ENCODE data around the gene RPL27A. TPM values are rescaled to one million over a fixed set of nuclear protein-coding genes. Genes with fewer than 3 reads are reported as not detected.
A peak's percentile ranks its signal among the peaks of the same experiment; 100 is the strongest.

The RPL27A gene
- total and polyA plus RNA-seq, 2 of the 8 experiments (the other 6 are each of a cell fraction or from before 2014, with no cell fraction given): 1,756 to 1,777 TPM

GRCh38 chr11:8688414-8689362 lies 6.1 kb downstream of the RPL27A start (continued):
- TF ChIP-seq KDM4A (IDR thresholded peaks at IDR 0.05; ENCODE audit: low read depth, low read length, severe bottlenecking): no peak
- TF ChIP-seq SP4 (IDR thresholded peaks at IDR 0.05; ENCODE audit: low read length): no peak; the same call in 1 of the 2 replicates
- TF ChIP-seq BRCA1 (IDR thresholded peaks at IDR 0.05; ENCODE audit: low read depth, low read length): 0 out of 2 replicates have a peak, but pooled peaks have one; percentile 48
- no peak for TF ChIP-seq SP1 (IDR thresholded peaks at IDR 0.05; ENCODE audit: low read depth, low read length)
- TF ChIP-seq SIX5 (IDR thresholded peaks at IDR 0.05; ENCODE audit: low read depth, low read length): no peak; the same call in 1 of the 2 replicates
- TF ChIP-seq GTF2F1 (IDR thresholded peaks at IDR 0.05; ENCODE audit: borderline replicate concordance, low read depth, low read length): peak; percentile 86
- peak; percentile 78 for TF ChIP-seq TBP (IDR thresholded peaks at IDR 0.05; ENCODE audit: low read depth, low read length)
- no peak for TF ChIP-seq EZH2 (IDR thresholded peaks at IDR 0.05; ENCODE audit: low read depth, low read length, severe bottlenecking)
- TF ChIP-seq CTCF (IDR thresholded peaks at IDR 0.05; ENCODE audit: control extremely low read depth in 1 of 3, insufficient read depth in 1 of 3, low read depth in 1 of 3, low read length in 3 of 3): peak; percentile 10 to 17 (median 13); a peak in 2 of 4 replicates
- no peak for TF ChIP-seq RXRA (IDR thresholded peaks at IDR 0.05; ENCODE audit: insufficient read depth, low read depth, low read length)
- TF ChIP-seq POU5F1 (IDR thresholded peaks at IDR 0.05; ENCODE audit: low read depth, low read length): no peak
- TF ChIP-seq SRF (IDR thresholded peaks at IDR 0.05; ENCODE audit: low read depth, low read length): 0 out of 2 replicates have a peak, but pooled peaks have one; percentile 1
- TF ChIP-seq RFX5 (IDR thresholded peaks at IDR 0.05; ENCODE audit: borderline replicate concordance, low read depth, low read length): no peak
- TF ChIP-seq ASH2L (IDR thresholded peaks at IDR 0.05; ENCODE audit: low read length): peak; percentile 44
- TF ChIP-seq TAF7 (optimal IDR thresholded peaks at IDR 0.05; ENCODE audit: borderline replicate concordance, low read depth, low read length): peak; percentile 20
- TF ChIP-seq ATF2 (IDR thresholded peaks at IDR 0.05; ENCODE audit: low read length): peak; percentile 51; the same call in 1 of the 2 replicates
- TF ChIP-seq POLR2AphosphoS5 (IDR thresholded peaks at IDR 0.05; ENCODE audit: low read depth, low read length): peak; percentile 100
- TF ChIP-seq NRF1 (IDR thresholded peaks at IDR 0.05; ENCODE audit: low read depth, low read length): peak; percentile 35
- TF ChIP-seq SIRT6 (IDR thresholded peaks at IDR 0.05; ENCODE audit: low read length): peak; percentile 48
- no peak for TF ChIP-seq BACH1 (IDR thresholded peaks at IDR 0.05; ENCODE audit: low read length)

Data from H1 (cell line).